ENCODE measurements around the gene NFYA.

GRCh38 chr6:41083072-41083471 lies 10.3 kb downstream of the NFYA start:
- TF ChIP-seq CTCF (IDR thresholded peaks at IDR 0.05; ENCODE audit: low read depth, low read length, poor library complexity, severe bottlenecking) (no peak), EZH2phosphoT487 (IDR thresholded peaks at IDR 0.05; ENCODE audit: borderline replicate concordance, low read length) (no peak)
